HG03025 (cell line): Measurements from ENCODE around the gene MYD88.

Source experiments
- ATAC-seq: cut with Tn5 transposase; IDR thresholded peaks from one replicate; pipeline ENCODE4 v1.9.1; 2021; ENCODE audit warnings: mild to moderate bottlenecking, moderate library complexity; ENCODE audit not compliant: unreplicated experiment, low FRiP score

The MYD88 gene

GRCh38 chr3:38138349-38139190 is at the start of gene MYD88:
Gene MYD88 (plus strand): TSS chr3:38138661. CDS start chr3:38138701, 40 bp downstream.
- ATAC-seq: peak; percentile 47

- ATAC-seq: no peak
Measured at GRCh38 chr3:38089163-38089562, 49.3 kb upstream of the MYD88 start.

- no peak for ATAC-seq
Measured at GRCh38 chr3:38090453-38090852, 48.0 kb upstream of the MYD88 start.

GRCh38 chr3:38094999-38095398 is 43.5 kb upstream of the MYD88 start:
- ATAC-seq: no peak

- ATAC-seq: no peak
Measured at GRCh38 chr3:38095669-38096483, 42.6 kb upstream of the MYD88 start.

GRCh38 chr3:38097446-38098375 is 40.8 kb upstream of the MYD88 start:
- ATAC-seq: no peak

GRCh38 chr3:38098376-38098723 is 40.1 kb upstream of the MYD88 start:
- no peak for ATAC-seq

GRCh38 chr3:38099518-38099917 is 38.9 kb upstream of the MYD88 start:
- ATAC-seq: no peak

GRCh38 chr3:38100498-38100897 is 38.0 kb upstream of the MYD88 start:
- ATAC-seq: no peak

- no peak for ATAC-seq
Measured at GRCh38 chr3:38101811-38102443, 36.5 kb upstream of the MYD88 start.

- no peak for ATAC-seq
Measured at GRCh38 chr3:38102444-38102814, 36.0 kb upstream of the MYD88 start.

GRCh38 chr3:38105525-38105924 is 32.9 kb upstream of the MYD88 start:
- ATAC-seq: no peak

- ATAC-seq: no peak
Measured at GRCh38 chr3:38107911-38108648, 30.4 kb upstream of the MYD88 start.

GRCh38 chr3:38108649-38109579 is 29.5 kb upstream of the MYD88 start:
- no peak for ATAC-seq

GRCh38 chr3:38109580-38110313 is 28.7 kb upstream of the MYD88 start:
- no peak for ATAC-seq

GRCh38 chr3:38110314-38111050 is 28.0 kb upstream of the MYD88 start:
- no peak for ATAC-seq

- no peak for ATAC-seq
Measured at GRCh38 chr3:38111201-38111600, 27.3 kb upstream of the MYD88 start.
